ENCODE measurements around the gene IFT43. TPM values are rescaled to one million over a fixed set of nuclear protein-coding genes. Genes with fewer than 3 reads are reported as not detected.

Gene IFT43
- total and polyA plus RNA-seq, 10 of the 15 experiments (the other 5 are each of a cell fraction or from before 2014, with no cell fraction given): 8.2 to 24.8 (median 14.0) TPM

DNA sequence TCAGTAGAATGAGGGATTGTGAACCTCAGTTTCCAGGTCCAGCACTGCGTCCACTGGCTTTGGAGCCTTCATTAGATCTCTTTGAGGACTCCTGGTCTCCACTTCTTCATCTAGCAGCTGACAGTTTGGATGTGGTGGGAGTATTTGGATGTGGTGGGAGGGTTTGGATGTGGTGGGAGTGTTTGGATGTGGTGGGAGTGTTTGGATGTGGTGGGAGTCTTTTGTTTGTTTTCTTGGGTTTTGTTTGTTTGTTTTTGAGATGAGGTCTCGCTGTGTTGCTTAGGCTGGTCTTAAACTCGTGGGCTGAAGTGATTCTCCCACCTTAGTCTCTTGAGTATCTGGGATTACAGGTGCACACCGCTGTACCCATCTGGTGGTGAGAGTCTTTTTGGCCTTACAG is 64.7 kb downstream of the IFT43 start:
- ChIA-PET POLR2A (interaction anchor here (1.1 kb wide), 1 partner anchor 303 kb away, joined by 3 read pairs; no protein-coding TSS in a partner anchor), CTCF (interaction anchor here (0.6 to 8.1 kb wide), 56 partner anchors 9 to 596 kb away, joined by 3 to 165 read pairs (median 4); no protein-coding TSS in a partner anchor), SMC1A (ENCODE audit: uncharacterized antibody, unreplicated experiment) (interaction anchor here (0.6 to 6.2 kb wide), 30 partner anchors 12 to 596 kb away, joined by 3 to 78 read pairs (median 4); no protein-coding TSS in a partner anchor), RAD21 (ENCODE audit: unreplicated experiment) (interaction anchor here (0.6 to 6.1 kb wide), 26 partner anchors 9 to 599 kb away, joined by 3 to 81 read pairs (median 4); partner anchors contain the start of gene IFT43)
- no peak for ATAC-seq
- intact Hi-C loops (cut with micrococcal nuclease; ENCODE audit: unreplicated experiment): loop anchor here (1.0 to 5.0 kb wide), 3 partner anchors 107 to 597 kb away; no protein-coding TSS in a partner anchor
- H2AFZ ChIP-seq (ENCODE audit: control insufficient read depth, low read depth, low read length): no peak overlapping the region
- WGBS (ENCODE audit: insufficient coverage, insufficient replicate concordance, low lambda C conversion rate, missing lambda C conversion rate): 34% methylated on average over 4 of the region's 4 CpGs
- H3K27ac ChIP-seq (ENCODE audit: control insufficient read depth, insufficient read depth): no peak overlapping the region
- no peak overlapping the region for H3K4me2 ChIP-seq (ENCODE audit: control insufficient read depth, insufficient read depth)
- in situ Hi-C loops (cut with MboI): loop anchor here (5.0 to 10.0 kb wide), 3 partner anchors 305 to 597 kb away; no protein-coding TSS in a partner anchor
- H3K9me3 ChIP-seq (replicated peaks; ENCODE audit: control insufficient read depth, insufficient read depth, low read length): no peaks in the 10 kb centered on the region
- no peaks in the 10 kb centered on the region for H3K36me3 ChIP-seq (ENCODE audit: control insufficient read depth in 2 of 2, insufficient read depth in 2 of 2, low read length in 1 of 2)
- no peak for FAIRE-seq
- no TSS peak for BruUV-seq (replicated peaks)
- peaks cover 5% of the 10 kb centered on the region; the same call in 1 of the 2 replicates for H3K4me1 ChIP-seq (ENCODE audit: control insufficient read depth, insufficient read depth, low read length)
- TF ChIP-seq BHLHE40 (IDR thresholded peaks at IDR 0.05; ENCODE audit: borderline replicate concordance in 1 of 2, low read depth in 2 of 2, low read length in 1 of 2): no peak
- TF ChIP-seq SMARCA5 (IDR thresholded peaks at IDR 0.05): no peak
- TF ChIP-seq, protein P1, sequence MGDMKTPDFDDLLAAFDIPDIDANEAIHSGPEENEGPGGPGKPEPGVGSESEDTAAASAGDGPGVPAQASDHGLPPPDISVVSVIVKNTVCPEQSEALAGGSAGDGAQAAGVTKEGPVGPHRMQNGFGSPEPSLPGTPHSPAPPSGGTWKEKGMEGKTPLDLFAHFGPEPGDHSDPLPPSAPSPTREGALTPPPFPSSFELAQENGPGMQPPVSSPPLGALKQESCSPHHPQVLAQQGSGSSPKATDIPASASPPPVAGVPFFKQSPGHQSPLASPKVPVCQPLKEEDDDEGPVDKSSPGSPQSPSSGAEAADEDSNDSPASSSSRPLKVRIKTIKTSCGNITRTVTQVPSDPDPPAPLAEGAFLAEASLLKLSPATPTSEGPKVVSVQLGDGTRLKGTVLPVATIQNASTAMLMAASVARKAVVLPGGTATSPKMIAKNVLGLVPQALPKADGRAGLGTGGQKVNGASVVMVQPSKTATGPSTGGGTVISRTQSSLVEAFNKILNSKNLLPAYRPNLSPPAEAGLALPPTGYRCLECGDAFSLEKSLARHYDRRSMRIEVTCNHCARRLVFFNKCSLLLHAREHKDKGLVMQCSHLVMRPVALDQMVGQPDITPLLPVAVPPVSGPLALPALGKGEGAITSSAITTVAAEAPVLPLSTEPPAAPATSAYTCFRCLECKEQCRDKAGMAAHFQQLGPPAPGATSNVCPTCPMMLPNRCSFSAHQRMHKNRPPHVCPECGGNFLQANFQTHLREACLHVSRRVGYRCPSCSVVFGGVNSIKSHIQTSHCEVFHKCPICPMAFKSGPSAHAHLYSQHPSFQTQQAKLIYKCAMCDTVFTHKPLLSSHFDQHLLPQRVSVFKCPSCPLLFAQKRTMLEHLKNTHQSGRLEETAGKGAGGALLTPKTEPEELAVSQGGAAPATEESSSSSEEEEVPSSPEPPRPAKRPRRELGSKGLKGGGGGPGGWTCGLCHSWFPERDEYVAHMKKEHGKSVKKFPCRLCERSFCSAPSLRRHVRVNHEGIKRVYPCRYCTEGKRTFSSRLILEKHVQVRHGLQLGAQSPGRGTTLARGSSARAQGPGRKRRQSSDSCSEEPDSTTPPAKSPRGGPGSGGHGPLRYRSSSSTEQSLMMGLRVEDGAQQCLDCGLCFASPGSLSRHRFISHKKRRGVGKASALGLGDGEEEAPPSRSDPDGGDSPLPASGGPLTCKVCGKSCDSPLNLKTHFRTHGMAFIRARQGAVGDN (IDR thresholded peaks at IDR 0.05): no peak
- TF ChIP-seq NRF1 (conservative IDR thresholded peaks at IDR 0.05; ENCODE audit: low read depth, low read length): no peak
- no peak for TF ChIP-seq RB1 (IDR thresholded peaks at IDR 0.05; ENCODE audit: borderline replicate concordance)
- TF ChIP-seq SMAD1 (IDR thresholded peaks at IDR 0.05; ENCODE audit: low read depth, partially characterized antibody): no peak
- TF ChIP-seq CBX3 (IDR thresholded peaks at IDR 0.05; ENCODE audit: borderline replicate concordance, low read depth): no peak
- H3K4me3 ChIP-seq: no peak overlapping the region
- H3K27me3 ChIP-seq (replicated peaks in 1 of 2; ENCODE audit: control insufficient read depth in 2 of 2, insufficient read depth in 2 of 2, low read length in 1 of 2): no peaks in the 10 kb centered on the region
- no peak overlapping the region for H3K9ac ChIP-seq (ENCODE audit: control insufficient read depth, insufficient read depth, low read length)
- H3K79me2 ChIP-seq (ENCODE audit: control insufficient read depth, insufficient read depth, low read length): no peaks in the 10 kb centered on the region
- H4K20me1 ChIP-seq (ENCODE audit: control insufficient read depth, insufficient read depth): no peaks in the 10 kb centered on the region; the same call in 1 of the 2 replicates
- no peak for DNase-seq (ENCODE audit: low read depth, low spot score)
